Measurements from ENCODE around the gene RRAS2.

- TF ChIP-seq POLR2AphosphoS5 (IDR thresholded peaks at IDR 0.05; ENCODE audit: insufficient read depth, low read depth, low read length) (no peak), POLR2A (IDR thresholded peaks at IDR 0.05; ENCODE audit: low read depth, low read length) (no peak), CTCF (IDR thresholded peaks at IDR 0.05; ENCODE audit: extremely low read depth in 1 of 2, insufficient read depth in 1 of 2, low read depth in 1 of 2, low read length in 2 of 2) (no peak), EZH2 (IDR thresholded peaks at IDR 0.05; ENCODE audit: borderline replicate concordance, low read depth, low read length, severe bottlenecking) (no peak), MYC (IDR thresholded peaks at IDR 0.05; ENCODE audit: low read depth, low read length) (no peak), MAX (IDR thresholded peaks at IDR 0.05; ENCODE audit: insufficient read depth, insufficient read length) (no peak), JUN (IDR thresholded peaks at IDR 0.05; ENCODE audit: borderline replicate concordance, insufficient read depth, insufficient read length, low read depth) (no peak), FOS (IDR thresholded peaks at IDR 0.05; ENCODE audit: borderline replicate concordance, insufficient read depth, low read length) (no peak)
Observed at GRCh38 chr11:14378171-14378570, 19.2 kb upstream of the RRAS2 start.

All from endothelial cell of umbilical vein (primary cell).